GM19351 (cell line): Measurements from ENCODE around the gene BFAR.
A peak's percentile ranks its signal among the peaks of the same experiment; 100 is the strongest.
"Not testable (repeated sequence)": the region's sequence is repeated elsewhere in the genome, so short reads cannot be mapped to it uniquely, and the experiment has no call there.

Source experiments
- ATAC-seq: cut with Tn5 transposase; IDR thresholded peaks from one replicate; pipeline ENCODE4 v1.9.1; 2021; ENCODE audit warnings: mild to moderate bottlenecking, moderate library complexity; ENCODE audit not compliant: unreplicated experiment

The BFAR gene, protein sequence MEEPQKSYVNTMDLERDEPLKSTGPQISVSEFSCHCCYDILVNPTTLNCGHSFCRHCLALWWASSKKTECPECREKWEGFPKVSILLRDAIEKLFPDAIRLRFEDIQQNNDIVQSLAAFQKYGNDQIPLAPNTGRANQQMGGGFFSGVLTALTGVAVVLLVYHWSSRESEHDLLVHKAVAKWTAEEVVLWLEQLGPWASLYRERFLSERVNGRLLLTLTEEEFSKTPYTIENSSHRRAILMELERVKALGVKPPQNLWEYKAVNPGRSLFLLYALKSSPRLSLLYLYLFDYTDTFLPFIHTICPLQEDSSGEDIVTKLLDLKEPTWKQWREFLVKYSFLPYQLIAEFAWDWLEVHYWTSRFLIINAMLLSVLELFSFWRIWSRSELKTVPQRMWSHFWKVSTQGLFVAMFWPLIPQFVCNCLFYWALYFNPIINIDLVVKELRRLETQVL

DNA sequence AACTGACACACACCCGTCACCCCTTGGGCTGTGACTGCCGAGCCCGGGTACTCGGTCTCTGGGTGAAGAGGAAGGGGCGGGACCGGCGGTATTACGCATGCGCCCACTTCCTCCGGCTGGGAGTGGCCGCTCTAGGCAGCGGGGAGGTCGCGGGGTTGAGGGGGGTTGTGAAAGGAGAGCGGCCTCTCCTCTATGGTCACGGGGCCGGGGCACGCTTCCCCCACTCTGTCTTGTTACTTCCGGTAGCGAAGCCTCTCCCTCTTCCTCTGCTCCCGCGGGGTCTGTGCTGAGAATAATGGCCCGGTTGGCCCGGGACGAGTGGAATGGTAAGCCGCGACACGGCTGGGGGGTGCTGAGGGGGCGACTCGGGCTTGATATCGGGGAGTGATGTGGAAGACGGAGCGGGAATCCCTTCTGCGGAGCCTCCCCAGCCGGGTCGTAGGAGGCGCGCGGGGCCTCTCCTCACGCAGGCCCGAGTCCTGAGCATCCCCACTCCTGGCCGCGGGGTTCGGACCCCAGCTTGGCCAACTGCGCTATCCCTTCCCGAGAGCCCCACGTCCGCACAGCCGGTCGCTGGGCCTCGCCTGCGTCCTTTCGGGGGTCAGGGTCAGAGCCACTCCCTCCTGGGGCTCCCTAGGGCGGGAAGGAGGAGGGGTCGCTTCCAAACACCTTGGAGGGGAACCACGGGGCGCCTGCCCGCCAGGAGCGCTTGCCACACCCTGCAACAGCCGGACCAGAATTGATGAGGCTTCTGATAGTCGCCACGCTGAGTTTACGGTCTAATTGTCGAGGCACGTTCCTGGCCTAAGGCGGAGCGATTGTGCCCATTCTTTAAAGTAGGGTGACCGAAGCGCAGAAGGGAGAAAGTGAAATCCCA lies at the start of gene BFAR:
Gene BFAR (plus strand): TSS at position 259 of the 877 bp plus-strand sequence. CDS start 11,396 bp downstream, outside the sequence.
- ATAC-seq: peak; percentile 80

DNA sequence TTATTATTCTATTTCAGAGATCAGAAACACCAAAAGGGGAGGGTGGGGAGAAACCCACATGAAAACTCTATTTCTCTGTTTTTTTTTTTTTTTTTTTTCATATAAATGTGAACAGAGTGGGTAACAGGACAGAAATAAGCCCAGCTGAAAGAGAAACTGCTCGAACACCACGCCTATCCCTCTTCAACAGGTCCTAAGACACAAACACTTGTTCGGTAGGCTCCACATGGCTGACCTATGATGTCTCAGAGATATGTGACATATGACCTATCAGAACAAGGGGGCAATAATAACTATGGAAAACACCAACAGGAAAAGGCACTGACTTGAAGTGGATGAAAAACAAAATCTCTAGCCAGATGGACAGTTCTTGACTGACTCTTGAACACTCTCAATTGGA lies 47.5 kb upstream of the BFAR start:
- no peak for ATAC-seq

DNA sequence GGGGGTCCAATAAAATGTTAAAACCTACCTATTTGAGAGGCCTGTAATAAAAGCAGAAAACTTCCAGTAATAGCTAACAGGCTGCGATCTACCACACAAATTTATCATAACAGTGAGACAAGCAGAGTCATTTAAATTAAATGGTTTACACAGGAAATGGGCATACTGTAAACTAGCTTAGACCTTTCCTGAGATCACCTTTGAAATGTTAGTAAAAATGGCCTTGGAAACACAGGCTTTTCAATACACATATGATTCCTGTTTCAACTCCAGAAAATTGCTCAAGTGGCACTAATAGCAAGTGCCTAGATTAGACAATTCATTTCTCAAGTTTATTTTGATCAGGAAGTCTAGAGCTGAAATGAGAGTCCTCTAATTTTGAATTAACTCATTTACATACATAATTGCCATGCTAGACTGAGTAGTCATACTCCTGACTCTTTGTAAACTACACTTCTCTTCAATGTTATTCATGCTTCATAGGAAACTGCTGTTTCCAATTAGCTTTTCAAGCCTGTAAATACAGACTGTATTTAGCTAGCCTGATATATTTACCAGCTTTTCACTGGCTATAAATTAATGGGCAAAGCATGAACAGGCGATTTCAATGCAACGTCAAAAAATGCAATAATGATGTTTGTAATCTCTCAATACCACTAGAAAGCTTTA lies 46.0 kb upstream of the BFAR start:
- no peak for ATAC-seq

DNA sequence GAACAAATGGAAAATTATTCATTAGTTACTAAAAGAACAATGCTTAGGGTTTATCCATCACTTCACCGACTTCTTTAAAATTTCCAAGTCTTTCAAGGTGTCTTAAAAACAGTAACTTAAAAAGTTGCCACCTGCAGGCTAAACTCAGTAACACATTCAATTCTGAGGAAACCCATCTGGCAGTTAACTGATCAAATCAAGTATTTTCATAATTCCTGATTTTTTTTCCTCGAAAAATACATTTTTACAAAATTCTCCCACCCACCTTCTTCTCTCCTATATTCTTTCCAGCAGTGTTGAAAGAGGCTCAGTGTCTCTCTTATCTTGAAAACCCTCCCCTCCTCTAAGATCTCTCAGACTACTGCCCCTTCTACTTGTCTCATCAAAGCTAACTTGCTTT lies 32.6 kb upstream of the BFAR start:
- ATAC-seq: no peak

DNA sequence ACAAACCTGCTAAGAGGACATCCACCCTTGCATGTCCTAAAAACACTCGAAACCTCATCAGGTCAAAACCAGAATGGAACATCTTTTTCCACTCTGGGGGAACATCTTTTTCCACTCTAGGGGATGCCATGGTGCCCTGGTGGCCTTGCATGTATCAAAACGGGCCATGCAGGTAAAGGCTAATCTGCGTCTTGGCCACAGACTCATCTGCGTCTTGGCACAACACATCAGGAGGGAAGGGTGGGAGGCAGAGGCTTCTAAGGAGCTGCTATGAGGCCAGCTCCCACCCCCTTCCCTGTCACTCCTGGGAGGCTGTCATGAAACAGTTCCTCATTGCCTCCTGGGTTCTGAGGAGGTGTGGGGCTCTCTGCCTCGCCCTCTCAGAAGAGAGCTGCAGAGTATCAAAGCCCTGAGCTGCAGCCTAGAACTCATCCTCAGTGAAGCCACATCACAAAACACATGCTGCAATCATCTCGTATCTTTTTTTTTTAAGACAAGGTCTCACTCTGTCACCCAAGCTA lies 30.2 kb upstream of the BFAR start:
- no peak for ATAC-seq

DNA sequence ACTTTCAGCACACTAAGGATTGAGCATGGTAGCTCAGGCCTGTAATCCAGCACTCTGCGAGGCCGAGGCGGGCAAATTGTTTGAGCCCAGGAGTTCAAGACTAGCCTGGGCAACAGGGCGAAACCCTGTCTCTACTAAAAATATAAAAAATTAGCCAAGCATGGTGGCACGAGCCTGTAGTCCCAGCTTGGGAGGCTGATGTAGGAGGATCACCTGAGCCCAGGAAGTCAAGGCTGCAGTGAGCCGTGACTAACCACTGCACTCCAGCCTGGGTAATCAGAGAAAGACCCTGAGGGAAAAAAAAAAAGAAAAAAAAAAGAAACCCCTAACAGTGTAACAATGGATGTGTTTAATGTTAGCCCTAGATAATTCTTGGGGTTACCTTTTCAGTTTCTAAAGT lies 26.6 kb upstream of the BFAR start:
- no peak for ATAC-seq

DNA sequence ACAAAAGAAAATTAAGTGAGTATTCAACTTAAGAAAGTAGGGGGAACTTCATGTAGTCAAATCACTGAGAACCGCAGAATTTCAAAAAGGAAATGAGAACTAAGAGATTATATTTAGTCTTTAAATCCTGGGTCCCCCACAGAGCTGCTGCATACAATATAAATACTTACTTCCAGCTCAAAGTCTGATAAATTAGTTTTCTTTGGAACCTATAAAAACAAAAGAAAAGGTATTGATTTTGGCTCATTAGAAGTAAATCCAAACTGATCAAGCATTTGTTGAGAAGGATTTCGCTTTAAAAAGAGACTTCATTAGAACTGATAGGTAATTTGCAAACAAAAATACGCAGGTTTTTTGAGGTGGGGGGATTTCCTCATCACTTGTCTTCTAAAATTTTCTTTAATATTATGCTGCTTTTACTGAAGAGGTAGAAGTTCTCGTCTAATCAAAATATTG lies 24.6 kb upstream of the BFAR start:
- peak; percentile 54 for ATAC-seq

DNA sequence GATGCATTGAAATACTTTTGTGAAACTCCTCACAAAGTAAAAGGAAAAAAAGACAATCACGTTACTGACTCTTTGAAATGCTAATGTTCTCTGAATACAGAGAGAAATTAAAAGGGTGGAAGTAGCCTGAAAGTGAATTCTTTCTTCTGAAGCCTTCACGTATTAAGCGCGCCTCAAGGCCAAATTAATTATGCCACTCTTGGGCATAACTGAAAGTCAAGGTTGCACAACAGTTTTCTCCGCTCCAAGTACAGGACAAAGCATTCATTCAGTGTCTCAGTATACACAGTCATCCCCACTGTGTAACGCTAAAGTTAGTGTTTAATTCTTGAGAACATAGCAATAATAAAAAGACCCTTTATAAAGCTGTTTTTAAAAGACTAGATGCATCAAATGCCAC lies 24.1 kb upstream of the BFAR start:
- peak; percentile 13 for ATAC-seq

DNA sequence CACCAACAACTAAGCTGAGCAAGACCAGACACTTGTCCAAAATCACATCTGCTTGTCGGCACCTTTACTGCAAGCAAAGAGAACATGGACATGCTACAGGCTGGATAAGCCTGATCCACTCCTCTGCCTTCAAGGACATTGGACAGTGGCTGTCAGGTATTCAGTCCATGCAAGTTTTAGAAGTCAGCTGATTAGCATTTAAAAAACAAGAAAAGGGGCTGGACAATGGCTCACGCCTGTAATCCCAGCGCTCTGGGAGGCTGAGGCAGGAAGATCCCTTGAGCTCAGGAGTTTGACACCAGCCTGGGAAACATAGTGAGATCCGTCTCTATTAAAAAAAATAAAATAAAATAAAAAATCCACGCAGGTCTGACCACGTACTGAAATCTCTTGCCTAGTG lies 23.0 kb upstream of the BFAR start:
- no peak for ATAC-seq

DNA sequence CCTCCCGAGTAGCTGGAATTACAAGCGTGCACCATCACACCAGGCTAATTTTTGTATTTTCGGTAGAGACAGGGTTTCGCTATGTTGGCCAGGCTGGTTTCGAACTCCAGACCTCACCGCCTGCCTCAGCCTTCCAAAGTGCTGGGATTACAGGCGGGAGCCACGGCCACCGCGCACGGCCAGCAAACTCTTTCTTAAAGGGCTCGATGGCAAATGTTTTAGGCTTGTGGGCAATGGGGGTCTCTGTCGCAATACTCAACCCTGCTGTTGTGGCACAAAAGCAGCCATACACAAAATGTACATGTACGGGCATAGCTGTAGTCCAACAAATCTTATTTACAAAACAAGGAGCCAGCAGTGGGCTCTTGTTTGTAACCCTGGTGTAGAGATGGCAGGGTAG lies 21.1 kb upstream of the BFAR start:
- no peak for ATAC-seq

DNA sequence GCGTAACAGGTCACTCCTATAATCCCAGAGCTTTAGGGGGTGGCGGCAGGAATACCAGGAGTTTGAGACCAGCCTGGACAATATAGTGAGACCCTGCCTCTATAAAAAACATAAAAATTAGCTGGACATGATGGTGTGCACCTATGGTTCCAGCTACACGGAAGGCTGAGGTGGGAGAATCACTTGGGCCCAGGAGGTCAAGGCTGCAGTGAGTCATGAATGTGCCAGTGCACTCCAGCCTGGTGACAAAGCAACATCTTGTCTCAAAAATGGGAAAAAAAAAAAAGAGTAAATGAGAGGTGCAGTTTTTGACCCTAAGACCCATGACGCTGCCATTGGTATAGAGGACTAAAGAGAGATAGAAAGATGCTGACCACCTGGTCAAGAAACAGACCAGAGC lies 18.8 kb upstream of the BFAR start:
- no peak for ATAC-seq

DNA sequence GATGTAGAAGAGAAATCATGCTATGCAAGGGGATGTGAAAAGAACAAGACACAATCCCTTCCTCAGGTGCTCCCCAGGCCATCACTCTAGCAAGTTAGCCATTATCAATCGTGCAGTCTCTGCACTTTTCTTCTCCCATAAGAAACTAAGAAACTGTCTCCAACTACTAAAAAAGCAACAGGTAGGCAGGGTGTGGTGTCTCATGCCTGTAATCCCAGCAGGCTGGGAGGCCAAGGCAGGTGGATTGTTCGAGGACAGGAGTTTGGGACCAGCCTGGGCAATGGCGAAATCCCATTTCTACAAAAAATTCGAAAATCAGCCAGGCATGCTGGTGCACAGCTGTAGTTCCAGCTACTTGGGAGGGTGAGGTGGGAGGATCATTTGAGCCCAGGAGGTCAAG lies 16.5 kb upstream of the BFAR start:
- ATAC-seq: no peak

DNA sequence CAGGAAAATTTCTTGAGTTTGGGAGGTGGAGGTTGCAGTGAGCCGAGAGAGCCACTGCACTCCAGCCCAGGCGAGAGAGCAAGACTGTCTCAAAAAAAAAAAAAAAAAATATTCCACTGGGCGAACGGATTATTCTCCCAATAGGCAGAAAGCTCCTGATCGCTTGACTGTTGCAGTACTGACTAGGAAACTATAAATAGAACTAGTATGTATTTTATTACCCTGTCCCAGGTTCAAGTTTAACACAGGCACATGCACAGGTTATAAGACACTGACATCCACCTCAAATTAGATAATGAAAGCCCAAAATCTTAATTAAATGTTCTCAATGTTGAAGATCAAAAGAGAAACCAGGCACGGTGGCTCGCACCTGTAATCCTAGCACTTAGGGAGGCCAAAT lies 14.2 kb upstream of the BFAR start:
- ATAC-seq: no peak

DNA sequence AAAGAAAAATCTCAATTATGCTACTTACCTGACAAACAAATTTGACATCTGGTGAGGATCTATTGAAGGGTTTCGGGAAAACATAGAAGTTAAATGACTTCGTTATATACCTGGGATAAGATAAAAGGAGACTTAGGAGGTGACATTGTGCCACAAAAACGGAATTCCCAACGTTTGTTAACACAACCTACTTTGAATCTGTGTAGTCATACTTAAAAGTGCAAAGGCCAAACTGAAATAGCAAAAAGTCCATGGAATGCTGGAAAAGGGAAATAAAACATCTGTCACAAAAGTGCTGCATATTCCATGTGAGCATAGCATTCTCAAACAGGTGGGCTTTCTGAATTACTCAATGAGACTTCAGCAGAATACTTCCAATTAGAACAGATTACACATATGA lies 5.7 kb upstream of the BFAR start:
- no peak for ATAC-seq

DNA sequence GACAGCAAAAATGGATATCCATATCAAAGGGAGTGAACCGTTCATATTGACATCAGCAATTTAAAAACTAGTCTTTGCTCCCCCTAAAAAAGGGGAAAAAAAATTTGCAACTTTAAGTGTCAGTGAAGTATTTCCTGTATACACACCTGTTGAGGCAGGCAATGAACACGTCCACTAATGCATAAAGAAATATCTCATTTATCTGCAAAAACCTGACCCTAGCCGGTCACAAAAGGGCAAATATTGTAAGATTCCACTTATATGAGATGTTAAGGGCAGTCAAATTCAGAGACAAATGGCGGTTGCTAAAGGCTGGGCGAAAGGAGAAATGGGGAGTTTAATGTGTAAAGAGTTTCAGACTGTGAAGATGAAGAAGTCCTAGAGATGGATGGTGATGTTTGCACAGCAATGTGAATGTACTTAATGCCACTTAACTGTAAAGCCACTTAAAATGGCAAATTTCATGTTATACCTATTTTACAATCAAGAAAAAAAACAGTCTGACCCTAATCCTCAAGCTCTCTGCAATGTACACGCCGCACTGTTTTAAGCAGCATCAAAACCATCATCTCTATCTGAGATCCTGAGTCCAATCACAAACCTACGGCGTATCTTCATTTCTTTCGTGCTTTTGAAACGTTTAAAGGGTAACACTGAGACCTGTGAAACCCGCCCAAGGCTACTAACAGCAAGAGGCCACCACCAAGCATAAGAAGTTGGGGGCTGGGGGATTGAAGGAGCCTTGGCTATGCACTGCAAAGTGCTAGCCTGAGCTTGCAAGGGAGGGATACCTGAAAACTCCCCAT lies 3.7 kb upstream of the BFAR start:
- ATAC-seq: no peak

DNA sequence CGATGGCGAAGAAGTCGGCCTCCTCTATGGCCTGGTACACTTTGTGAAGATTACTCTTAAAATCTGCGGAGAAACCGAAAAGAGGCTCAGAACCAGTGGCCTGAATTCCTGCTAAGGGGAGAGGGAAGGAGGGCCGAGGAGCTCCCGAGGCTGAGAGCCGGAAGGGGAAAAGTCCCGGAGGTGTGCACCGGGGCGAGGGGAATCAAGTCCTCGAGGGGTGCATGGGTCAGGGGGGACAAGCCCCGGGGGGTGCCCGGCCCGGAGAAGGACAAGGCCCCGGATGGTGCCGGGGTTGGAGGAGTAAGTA lies 3.2 kb upstream of the BFAR start:
- ATAC-seq: no peak

DNA sequence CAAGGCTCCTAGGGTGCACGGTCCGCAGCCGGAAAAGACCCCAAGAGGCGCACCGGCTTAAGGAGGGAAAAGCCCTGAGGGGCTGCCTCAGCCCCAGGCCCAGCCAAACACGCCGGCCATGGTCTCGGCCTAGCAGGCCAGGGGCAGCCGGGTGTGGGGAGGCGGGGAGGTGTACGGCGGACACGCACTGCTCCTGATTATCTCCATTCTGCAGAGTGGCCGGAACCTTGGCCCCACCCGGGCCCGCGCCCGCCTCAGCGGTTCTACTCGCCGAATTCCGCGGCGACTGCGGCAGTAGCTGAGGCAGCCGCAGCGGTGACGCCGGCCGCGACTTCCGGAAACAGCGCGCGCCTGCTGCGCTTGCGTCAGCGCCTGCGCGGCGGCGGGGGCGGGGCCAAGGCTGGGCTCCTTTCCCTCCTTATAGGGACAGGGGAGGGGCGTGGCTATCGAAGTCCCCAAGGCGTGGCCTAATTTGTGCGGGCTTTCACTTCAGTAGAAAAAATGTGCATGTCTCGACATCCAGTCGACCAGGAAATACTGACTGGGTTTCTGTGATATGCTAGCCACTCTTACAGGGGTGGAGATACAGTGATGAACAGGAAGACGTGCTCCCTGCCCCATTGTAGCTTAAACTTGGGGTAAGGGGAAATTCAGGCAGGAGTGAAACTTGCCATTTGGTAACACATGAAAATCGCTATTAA lies 2.7 kb upstream of the BFAR start, which contains the start of gene PARN:
Gene PARN (minus strand): TSS at position 342 of the 701 bp plus-strand sequence. CDS start 135 bp downstream, at position 207.
- ATAC-seq: peak; percentile 46

DNA sequence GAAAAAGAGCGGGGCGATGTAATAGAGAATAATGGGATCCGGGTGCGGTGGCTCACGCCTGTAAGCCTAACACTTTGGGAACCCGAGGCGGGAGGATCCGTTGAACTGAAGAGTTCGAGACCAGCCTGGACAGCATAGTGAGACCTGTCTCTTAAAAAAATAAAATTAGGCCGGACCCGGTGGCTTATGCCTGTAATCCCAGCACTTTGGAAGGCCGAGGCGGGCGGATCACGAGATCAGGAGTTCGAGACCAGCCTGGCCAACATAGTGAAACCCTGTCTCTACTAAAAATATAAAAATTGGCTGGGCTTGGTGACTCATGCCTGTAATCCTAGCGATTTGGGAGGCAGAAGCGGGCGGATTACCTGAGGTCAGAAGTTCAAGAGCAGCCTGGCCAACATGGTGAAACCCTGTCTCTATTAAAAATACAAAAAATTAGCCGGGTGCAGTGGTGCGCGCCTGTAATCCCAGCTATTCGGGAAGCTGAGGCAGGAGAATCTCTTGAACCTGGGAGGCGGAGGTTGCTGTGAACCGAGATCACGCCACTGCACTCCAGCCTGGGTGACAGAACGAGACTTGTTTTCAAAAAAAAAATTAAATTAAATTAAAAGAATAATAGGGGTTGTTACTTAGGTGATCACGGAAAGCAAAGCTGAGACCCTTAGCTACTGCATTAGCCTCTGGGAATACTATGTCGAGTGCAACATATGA lies 2.0 kb upstream of the BFAR start:
- not testable (repeated sequence) for ATAC-seq

DNA sequence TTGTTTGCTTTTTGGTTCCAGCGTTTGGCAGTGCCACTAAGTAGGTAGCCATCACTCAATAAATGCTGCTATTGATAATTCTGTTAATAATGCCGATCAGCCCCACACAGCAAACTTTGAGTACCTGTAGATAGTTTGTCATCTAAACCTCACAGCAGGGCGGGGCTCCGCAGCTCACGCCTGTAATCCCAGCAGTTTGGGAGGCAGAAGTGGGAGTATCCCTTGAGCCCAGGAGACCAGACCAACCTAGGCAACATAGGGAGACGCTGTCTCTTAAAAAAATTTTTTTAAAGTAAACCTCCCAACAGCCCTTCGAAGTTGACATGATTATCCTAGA lies 1.6 kb downstream of the BFAR start:
- ATAC-seq: no peak
